ENCODE data around the gene RHOD. TPM values are rescaled to one million over a fixed set of nuclear protein-coding genes. Genes with fewer than 3 reads are reported as not detected.

The RHOD gene
- polyA plus RNA-seq, 1 donor from 2014 or later: not detected

GRCh38 chr11:67095214-67095507, 38.5 kb downstream of the RHOD start:
- H3K4me3 ChIP-seq (ENCODE audit: low read length): no peak overlapping the region
- H4K20me1 ChIP-seq (ENCODE audit: insufficient read depth): no peaks in the 10 kb centered on the region
- no peak overlapping the region for H3K9ac ChIP-seq (ENCODE audit: low read length)
- H3K9me3 ChIP-seq (ENCODE audit: low read length): no peaks in the 10 kb centered on the region
- H3F3A ChIP-seq (ENCODE audit: insufficient read depth, low read length, poor library complexity, severe bottlenecking): no peaks in the 10 kb centered on the region
- no peak overlapping the region for H2AFZ ChIP-seq (ENCODE audit: low read depth, low read length)
- no peak for TF ChIP-seq EZH2 (IDR thresholded peaks at IDR 0.05; ENCODE audit: borderline replicate concordance, insufficient read depth, low read length, poor library complexity, severe bottlenecking)
- no peak for TF ChIP-seq POLR2AphosphoS5 (IDR thresholded peaks at IDR 0.05)
- TF ChIP-seq MXI1 (conservative IDR thresholded peaks at IDR 0.05; ENCODE audit: poor library complexity, severe bottlenecking): no peak
- TF ChIP-seq, protein P1, sequence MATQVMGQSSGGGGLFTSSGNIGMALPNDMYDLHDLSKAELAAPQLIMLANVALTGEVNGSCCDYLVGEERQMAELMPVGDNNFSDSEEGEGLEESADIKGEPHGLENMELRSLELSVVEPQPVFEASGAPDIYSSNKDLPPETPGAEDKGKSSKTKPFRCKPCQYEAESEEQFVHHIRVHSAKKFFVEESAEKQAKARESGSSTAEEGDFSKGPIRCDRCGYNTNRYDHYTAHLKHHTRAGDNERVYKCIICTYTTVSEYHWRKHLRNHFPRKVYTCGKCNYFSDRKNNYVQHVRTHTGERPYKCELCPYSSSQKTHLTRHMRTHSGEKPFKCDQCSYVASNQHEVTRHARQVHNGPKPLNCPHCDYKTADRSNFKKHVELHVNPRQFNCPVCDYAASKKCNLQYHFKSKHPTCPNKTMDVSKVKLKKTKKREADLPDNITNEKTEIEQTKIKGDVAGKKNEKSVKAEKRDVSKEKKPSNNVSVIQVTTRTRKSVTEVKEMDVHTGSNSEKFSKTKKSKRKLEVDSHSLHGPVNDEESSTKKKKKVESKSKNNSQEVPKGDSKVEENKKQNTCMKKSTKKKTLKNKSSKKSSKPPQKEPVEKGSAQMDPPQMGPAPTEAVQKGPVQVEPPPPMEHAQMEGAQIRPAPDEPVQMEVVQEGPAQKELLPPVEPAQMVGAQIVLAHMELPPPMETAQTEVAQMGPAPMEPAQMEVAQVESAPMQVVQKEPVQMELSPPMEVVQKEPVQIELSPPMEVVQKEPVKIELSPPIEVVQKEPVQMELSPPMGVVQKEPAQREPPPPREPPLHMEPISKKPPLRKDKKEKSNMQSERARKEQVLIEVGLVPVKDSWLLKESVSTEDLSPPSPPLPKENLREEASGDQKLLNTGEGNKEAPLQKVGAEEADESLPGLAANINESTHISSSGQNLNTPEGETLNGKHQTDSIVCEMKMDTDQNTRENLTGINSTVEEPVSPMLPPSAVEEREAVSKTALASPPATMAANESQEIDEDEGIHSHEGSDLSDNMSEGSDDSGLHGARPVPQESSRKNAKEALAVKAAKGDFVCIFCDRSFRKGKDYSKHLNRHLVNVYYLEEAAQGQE (IDR thresholded peaks at IDR 0.05; ENCODE audit: borderline replicate concordance): no peak
- no peak for TF ChIP-seq EP300 (conservative IDR thresholded peaks at IDR 0.05; ENCODE audit: poor library complexity, severe bottlenecking)
- TF ChIP-seq CTCF (IDR thresholded peaks at IDR 0.05; ENCODE audit: poor library complexity, severe bottlenecking): no peak
- TF ChIP-seq RAD21 (conservative IDR thresholded peaks at IDR 0.05): no peak
- TF ChIP-seq SMC3 (conservative IDR thresholded peaks at IDR 0.05; ENCODE audit: poor library complexity): no peak
- TF ChIP-seq TAF1 (IDR thresholded peaks at IDR 0.05; ENCODE audit: low read depth): no peak
- no peak overlapping the region for H3K4me2 ChIP-seq (ENCODE audit: low read length)
- H3K9me2 ChIP-seq (ENCODE audit: insufficient read depth, low read length): no peaks in the 10 kb centered on the region
- no peaks in the 10 kb centered on the region for H3K27me3 ChIP-seq (ENCODE audit: insufficient read depth, low read depth, low read length)
- H3K79me2 ChIP-seq (replicated peaks; ENCODE audit: insufficient read depth, low read length): no peaks in the 10 kb centered on the region
- H3K36me3 ChIP-seq (ENCODE audit: insufficient read depth, low read length): no peaks in the 10 kb centered on the region
- no peak overlapping the region for H3K27ac ChIP-seq (ENCODE audit: low read length)

GRCh38 chr11:67098799-67099429, 42.3 kb downstream of the RHOD start:
- Histone ChIP-seq H2AFZ (ENCODE audit: low read depth, low read length) (no peak overlapping the region), H3K79me2 (replicated peaks; ENCODE audit: insufficient read depth, low read length) (no peaks in the 10 kb centered on the region), H3K27ac (ENCODE audit: low read length) (no peak overlapping the region), H3K36me3 (ENCODE audit: insufficient read depth, low read length) (no peaks in the 10 kb centered on the region), H3K27me3 (ENCODE audit: insufficient read depth, low read depth, low read length) (no peaks in the 10 kb centered on the region), H3K4me2 (ENCODE audit: low read length) (no peak overlapping the region), H3K9me2 (ENCODE audit: insufficient read depth, low read length) (no peaks in the 10 kb centered on the region), H3K9me3 (ENCODE audit: low read length) (no peaks in the 10 kb centered on the region), H3K4me3 (ENCODE audit: low read length) (no peak overlapping the region), H4K20me1 (ENCODE audit: insufficient read depth) (no peaks in the 10 kb centered on the region), H3K9ac (ENCODE audit: low read length) (no peak overlapping the region), H3F3A (ENCODE audit: insufficient read depth, low read length, poor library complexity, severe bottlenecking) (no peaks in the 10 kb centered on the region)
- TF ChIP-seq RAD21 (conservative IDR thresholded peaks at IDR 0.05): no peak
- TF ChIP-seq CTCF (IDR thresholded peaks at IDR 0.05; ENCODE audit: poor library complexity, severe bottlenecking): no peak
- TF ChIP-seq TAF1 (IDR thresholded peaks at IDR 0.05; ENCODE audit: low read depth): no peak
- no peak for TF ChIP-seq POLR2AphosphoS5 (IDR thresholded peaks at IDR 0.05)
- TF ChIP-seq SMC3 (conservative IDR thresholded peaks at IDR 0.05; ENCODE audit: poor library complexity): no peak
- no peak for TF ChIP-seq EZH2 (IDR thresholded peaks at IDR 0.05; ENCODE audit: borderline replicate concordance, insufficient read depth, low read length, poor library complexity, severe bottlenecking)
- TF ChIP-seq, protein P1 (IDR thresholded peaks at IDR 0.05; ENCODE audit: borderline replicate concordance): no peak
- no peak for TF ChIP-seq MXI1 (conservative IDR thresholded peaks at IDR 0.05; ENCODE audit: poor library complexity, severe bottlenecking)
- TF ChIP-seq EP300 (conservative IDR thresholded peaks at IDR 0.05; ENCODE audit: poor library complexity, severe bottlenecking): no peak
